HG03175 (cell line): ENCODE measurements around the gene ITFG2.
"Not testable (repeated sequence)": the region's sequence is repeated elsewhere in the genome, so short reads cannot be mapped to it uniquely, and the experiment has no call there.

Experiments
- ATAC-seq: cut with Tn5 transposase; IDR thresholded peaks from one replicate; pipeline ENCODE4 v1.9.1; 2021; ENCODE audit warnings: mild to moderate bottlenecking, moderate library complexity; ENCODE audit not compliant: unreplicated experiment

ITFG2 gene

GRCh38 chr12:2812290-2813213 is at the start of gene ITFG2:
Gene ITFG2 (plus strand): TSS chr12:2812668. CDS start chr12:2812761, 93 bp downstream.
- ATAC-seq: peak; percentile 98

DNA sequence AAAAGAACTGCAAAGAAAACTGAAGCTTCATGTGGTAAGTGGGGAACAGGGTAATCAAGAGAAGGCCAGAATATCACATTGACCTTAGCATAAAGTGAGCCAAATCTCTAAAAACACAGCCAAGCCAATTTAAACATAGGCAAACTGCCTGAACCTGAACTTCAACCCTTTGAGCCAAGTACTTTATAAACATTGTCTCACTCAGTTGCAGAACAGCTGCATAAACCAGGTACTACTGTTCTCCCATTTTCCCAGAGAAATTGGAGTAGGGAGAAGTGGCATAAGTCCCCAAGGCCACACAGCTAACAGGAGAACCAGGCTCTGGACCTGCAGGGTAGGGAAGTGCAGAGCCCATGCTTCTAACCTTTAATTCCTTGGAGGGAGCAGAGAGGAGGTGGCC is 48.1 kb upstream of the ITFG2 start:
- ATAC-seq: no peak

DNA sequence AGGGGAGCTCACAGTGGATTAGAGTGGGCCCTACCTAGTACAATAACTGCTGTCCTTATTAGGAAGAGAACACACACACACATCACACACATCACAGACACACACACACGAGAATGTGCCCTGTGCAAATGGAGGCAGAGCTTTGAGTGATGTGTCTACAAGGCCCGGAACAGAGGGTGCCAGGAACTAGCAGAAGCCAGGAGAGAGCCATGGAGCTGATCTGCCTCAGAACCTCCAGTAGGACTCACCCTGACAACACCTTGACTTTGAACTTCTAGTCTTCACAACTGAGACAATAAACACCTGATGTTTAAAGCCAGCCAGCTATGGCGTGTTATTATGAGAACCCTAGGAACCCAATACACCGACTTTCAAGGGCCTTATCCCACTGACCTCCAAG is 47.4 kb upstream of the ITFG2 start:
- ATAC-seq: no peak

DNA sequence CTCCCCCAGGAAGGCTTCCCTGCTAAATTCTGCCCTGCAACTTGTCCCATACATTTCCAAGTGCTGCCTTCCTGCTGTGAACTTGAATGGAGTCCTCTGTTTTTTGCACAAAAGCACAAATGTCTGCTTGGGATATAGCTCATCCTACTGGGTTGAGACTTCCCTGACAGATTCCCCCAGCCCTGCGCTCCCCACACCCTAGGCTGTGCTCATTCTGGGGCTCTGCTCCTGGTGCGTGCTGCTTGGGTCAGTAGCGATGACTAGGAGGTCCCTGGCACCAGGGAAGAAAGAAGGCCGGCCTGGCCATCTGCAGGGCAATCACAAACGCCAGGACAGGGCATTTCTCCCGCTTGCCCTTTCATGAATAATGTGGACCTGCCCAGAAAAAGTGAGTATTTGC is 46.9 kb upstream of the ITFG2 start:
- ATAC-seq: no peak

DNA sequence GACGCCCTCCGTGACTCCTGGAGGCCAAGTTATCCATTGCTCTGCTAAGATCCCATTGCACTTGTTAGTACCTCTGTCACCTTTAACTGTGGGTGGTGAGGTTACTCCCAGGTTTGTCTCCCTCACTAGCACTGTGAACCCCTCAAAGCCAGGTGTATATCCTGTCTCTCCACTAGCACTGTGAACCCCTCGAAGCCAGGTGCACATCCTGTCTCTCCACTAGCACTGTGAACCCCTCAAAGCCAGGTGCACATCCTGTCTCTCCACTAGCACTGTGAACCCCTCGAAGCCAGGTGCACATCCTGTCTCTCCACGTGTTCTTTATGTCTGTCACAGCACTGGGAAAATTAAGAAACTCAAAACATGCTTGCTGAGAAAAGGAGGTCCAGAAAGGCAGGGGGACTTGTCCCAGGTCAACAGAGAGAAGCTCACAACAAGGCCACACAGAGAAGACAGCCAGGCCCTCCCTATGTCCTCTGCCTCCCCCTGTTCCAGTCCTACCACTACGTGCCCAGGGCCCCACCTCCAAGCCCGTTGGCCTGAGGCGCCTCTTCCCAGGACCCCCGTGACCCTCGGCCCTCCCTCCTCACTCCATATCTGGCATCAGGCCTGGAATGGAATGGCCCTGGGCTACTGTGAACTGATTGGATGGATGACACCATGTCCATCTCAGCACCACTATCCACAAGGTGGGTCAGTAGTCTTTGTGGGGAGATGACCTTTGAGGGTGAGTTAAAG is 44.1 kb upstream of the ITFG2 start:
- no peak for ATAC-seq

- ATAC-seq: no peak
These were observed 42.5 kb upstream of the ITFG2 start for GRCh38 chr12:2769866-2770533.

DNA sequence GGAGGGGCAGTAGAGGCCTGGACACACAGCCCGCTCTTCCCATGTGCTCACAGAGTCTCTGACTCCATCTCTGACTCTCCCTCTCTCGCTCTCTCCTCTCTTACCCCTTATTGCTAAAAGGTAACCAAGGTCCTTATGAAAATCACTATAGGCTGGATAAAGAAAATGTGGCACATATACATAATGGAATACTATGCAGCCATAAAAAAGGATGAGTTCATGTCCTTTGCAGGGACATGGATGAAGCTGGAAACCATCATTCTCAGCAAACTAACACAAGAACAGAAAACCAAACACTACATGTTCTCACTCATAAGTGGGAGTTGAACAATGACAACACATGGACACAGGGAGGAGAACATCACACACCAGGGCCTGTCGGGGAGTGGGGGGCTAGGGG is 41.9 kb upstream of the ITFG2 start:
- ATAC-seq: not testable (repeated sequence)

GRCh38 chr12:2772370-2772769 is 40.1 kb upstream of the ITFG2 start:
- ATAC-seq: no peak

DNA sequence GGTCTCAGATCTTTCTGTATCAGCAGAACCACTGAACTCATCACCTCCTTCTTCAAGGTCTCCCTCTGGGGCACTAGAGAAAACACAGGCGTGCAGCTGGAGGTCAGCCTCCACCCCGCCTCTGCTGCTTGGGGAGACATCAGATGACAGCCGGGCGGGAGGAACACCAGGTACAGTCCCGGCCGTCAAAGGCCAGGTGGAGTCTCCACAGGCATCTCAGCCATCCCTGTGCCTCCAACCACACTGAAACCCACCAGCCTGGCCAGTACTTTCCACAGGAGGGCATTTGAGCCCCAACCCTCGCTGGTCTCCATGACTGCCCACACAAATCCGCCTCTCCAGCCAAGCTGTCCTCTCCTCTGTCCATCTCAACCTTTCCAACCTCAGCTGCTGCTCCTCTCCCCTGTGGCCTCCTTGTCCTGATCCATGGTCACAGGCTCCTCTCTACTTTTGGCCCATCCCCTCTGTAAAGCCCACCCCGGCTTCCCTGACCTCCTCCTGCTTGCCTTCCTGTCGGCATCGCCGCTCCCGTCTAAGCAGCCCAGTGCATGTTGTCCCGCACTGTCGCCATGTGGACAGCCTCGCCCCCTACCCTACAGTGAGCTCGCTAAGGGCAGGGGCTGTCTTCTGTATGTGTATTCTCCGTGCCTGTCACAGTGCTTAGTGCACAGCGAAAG is 39.1 kb upstream of the ITFG2 start:
- no peak for ATAC-seq

- no peak for ATAC-seq
These were observed 37.0 kb upstream of the ITFG2 start for GRCh38 chr12:2775431-2775830.

- ATAC-seq: no peak
These were observed 36.2 kb upstream of the ITFG2 start for GRCh38 chr12:2776129-2776806.

- ATAC-seq: no peak
These were observed 33.2 kb upstream of the ITFG2 start for GRCh38 chr12:2779281-2779680.

DNA sequence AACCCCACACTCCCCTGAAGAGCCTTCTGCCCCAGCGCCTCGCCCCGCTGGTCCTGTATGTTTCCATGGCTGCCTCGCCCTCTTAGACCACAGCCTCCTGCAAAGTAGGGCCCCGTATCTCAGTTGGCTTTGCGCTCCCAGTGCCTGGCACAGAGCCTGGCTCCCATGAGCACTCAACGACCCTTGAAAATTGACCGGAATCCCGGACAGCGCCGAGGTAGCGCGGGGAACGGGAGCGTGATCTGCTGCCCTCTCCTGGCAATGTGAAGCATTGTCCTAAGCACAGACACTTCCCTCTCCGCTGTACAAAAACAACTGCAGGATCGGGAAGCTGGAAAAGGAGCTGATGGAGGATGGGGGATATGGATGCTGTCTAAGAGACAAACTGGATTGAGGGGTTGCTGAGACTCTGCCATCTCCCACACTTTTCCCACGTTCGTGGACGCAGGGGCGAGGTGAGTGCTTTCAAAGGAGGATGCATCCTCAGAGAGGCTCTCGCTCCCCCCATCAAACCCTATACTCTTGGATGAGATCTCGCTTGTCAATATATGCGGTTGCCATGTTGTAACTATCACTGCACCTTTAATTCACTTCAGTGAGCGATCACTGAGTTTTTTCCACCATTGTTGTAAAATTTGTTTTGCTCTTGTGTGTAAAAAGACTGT is 28.4 kb upstream of the ITFG2 start:
- ATAC-seq: no peak

- no peak for ATAC-seq
These were observed 27.5 kb upstream of the ITFG2 start for GRCh38 chr12:2785017-2785416.

DNA sequence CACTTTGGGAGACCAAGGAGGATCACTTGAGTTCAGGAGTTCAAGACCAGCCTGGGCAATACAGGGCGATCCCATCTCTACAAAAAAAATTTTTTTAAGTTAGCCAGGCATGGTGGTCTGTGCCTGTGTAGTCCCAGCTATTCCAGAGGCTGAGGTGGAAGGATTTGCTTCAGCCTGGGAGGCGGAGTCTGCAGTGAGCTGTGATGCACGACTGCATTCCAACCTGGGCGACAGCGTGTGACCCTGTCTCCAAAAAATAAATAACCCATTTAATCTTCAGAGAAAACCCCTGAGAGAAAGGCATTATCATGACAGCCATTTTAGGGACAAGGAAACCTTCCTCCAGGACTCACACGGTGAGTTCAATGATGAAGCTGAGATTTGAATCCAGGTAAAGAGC is 21.4 kb upstream of the ITFG2 start:
- ATAC-seq: no peak

- ATAC-seq: no peak
These were observed 19.6 kb upstream of the ITFG2 start for GRCh38 chr12:2792671-2793500.

DNA sequence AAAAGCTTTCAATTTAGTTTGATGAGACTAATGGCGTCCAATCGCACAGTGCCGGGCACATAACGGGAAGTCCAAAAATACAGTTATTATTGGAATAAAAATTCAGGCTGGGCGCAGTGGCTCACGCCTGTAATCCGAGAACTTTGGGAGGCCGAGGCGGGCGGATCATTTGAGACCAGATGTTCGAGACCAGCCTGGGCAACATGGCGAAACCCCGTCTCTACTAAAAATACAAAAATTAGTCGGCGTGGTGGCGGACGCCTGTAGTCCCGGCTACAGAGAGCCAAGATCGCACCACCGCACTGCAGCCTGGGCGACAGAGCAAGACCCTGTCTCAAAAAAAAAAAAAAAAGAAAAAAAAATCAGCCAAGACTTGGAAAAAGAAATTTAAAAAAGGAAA is 18.9 kb upstream of the ITFG2 start:
- ATAC-seq: no peak

GRCh38 chr12:2794191-2794735 is 18.2 kb upstream of the ITFG2 start:
- no peak for ATAC-seq
